ENCODE measurements around the gene DOLPP1. TPM values are rescaled to one million over a fixed set of nuclear protein-coding genes. Genes with fewer than 3 reads are reported as not detected.

The DOLPP1 gene
- total and polyA plus RNA-seq, 2 donors from 2014 or later, result 9.1 to 12.1 TPM

DNA sequence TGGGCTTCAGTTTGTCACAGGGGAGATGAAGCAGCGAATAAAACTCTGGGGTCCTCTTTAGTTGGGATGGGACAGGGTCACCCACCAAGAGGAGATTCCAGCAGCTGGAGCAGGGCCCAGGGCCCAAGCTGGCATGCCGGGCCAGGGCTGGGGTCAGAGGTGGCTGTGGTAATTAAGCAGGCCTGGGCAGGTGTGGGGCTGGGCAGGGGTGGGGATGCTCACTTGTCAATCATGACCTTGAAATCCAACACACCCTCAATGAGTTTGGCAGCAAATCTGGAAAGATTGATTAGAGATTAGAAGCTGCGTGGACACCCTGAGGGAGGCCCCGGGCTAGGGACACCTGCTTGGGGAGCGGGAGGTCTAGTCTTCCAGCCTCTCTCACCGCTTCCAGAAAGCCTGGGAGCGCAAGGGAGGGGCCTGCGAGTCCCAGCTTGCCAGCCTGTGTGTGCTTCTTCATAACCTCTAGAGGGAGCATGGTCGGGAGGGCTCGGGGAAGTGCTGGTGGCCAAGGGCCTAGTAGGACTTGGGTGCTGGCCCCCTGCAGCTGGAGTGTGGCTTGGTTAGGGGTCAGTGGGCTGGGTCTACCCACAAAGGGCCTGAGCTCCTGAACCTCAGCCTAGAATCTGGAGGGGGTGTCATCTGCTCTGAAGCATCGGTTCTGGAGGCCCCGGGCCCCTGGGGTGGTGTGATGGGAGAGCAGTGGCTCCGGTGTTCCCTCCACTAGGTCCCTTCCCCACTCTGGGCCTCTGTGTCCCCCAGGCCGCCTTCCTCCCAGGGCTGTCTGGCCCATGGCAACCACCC, 22.1 kb downstream of the DOLPP1 start:
- TF ChIP-seq, protein P1, sequence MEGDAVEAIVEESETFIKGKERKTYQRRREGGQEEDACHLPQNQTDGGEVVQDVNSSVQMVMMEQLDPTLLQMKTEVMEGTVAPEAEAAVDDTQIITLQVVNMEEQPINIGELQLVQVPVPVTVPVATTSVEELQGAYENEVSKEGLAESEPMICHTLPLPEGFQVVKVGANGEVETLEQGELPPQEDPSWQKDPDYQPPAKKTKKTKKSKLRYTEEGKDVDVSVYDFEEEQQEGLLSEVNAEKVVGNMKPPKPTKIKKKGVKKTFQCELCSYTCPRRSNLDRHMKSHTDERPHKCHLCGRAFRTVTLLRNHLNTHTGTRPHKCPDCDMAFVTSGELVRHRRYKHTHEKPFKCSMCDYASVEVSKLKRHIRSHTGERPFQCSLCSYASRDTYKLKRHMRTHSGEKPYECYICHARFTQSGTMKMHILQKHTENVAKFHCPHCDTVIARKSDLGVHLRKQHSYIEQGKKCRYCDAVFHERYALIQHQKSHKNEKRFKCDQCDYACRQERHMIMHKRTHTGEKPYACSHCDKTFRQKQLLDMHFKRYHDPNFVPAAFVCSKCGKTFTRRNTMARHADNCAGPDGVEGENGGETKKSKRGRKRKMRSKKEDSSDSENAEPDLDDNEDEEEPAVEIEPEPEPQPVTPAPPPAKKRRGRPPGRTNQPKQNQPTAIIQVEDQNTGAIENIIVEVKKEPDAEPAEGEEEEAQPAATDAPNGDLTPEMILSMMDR (IDR thresholded peaks at IDR 0.05; ENCODE audit: borderline replicate concordance, extremely low read depth, insufficient read depth), result peak; percentile 30
- intact Hi-C loops (cut with DNase I), result no loop called here
- FAIRE-seq (no peak), DNase-seq (peak in 3 of 5 donors; percentile 41 to 64 (median 55))
- H3K27ac ChIP-seq (ENCODE audit: low read depth in 2 of 2, low read length in 2 of 2), result no peak overlapping the region
- H3K36me3 ChIP-seq (ENCODE audit: control insufficient read depth in 2 of 3, insufficient read depth in 3 of 3, low read length in 3 of 3), result peaks cover 0 to 9% (median 2%) of the 10 kb centered on the region in 3 donors
- H3K9me3 ChIP-seq (ENCODE audit: control insufficient read depth in 2 of 3, insufficient read depth in 1 of 3, low read length in 3 of 3), result no peaks in the 10 kb centered on the region
- no peak overlapping the region for H3K4me3 ChIP-seq (ENCODE audit: low read length in 3 of 3)
- no peaks in the 10 kb centered on the region for H3K4me1 ChIP-seq (ENCODE audit: control insufficient read depth in 2 of 3, insufficient read depth in 2 of 3, low read depth in 1 of 3, low read length in 3 of 3)
- no peaks in the 10 kb centered on the region for H3K27me3 ChIP-seq (ENCODE audit: control insufficient read depth, insufficient read depth, low read length)
- no peak overlapping the region for H3K9ac ChIP-seq (ENCODE audit: low read length in 3 of 3)

DNA sequence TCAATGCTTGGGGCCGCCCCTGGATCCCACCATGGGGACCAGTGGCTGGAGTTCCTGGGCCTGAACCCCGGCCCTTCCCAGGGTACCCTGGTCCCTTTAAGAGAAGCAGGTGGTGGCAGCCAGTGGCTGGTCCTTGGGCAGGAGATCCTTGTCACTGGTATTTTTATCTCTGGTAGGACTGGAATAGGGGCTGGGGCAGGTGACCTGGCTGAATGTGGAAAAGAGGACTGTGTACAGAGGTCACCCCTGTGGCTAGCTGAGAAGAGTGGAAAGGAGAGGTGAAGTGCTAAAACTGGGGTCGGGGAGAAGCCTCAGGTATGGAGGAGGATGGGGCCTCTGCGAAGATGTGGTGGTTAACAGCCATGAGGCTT, 22.7 kb downstream of the DOLPP1 start:
- Histone ChIP-seq H3K4me1 (ENCODE audit: control insufficient read depth in 2 of 3, insufficient read depth in 2 of 3, low read depth in 1 of 3, low read length in 3 of 3) (peaks cover 0 to under 1% (median 0%) of the 10 kb centered on the region in 3 donors), H3K4me3 (ENCODE audit: low read length in 3 of 3) (no peak overlapping the region), H3K36me3 (ENCODE audit: control insufficient read depth in 2 of 3, insufficient read depth in 3 of 3, low read length in 3 of 3) (peaks cover 0 to 5% (median 0%) of the 10 kb centered on the region in 3 donors), H3K27ac (ENCODE audit: low read depth in 2 of 2, low read length in 2 of 2) (no peak overlapping the region), H3K9me3 (ENCODE audit: control insufficient read depth in 2 of 3, insufficient read depth in 1 of 3, low read length in 3 of 3) (no peaks in the 10 kb centered on the region), H3K27me3 (ENCODE audit: control insufficient read depth, insufficient read depth, low read length) (no peaks in the 10 kb centered on the region), H3K9ac (ENCODE audit: low read length in 3 of 3) (no peak overlapping the region)
- DNase-seq (no peak), FAIRE-seq (no peak)
- intact Hi-C loops (cut with DNase I), result no loop called here
- TF ChIP-seq, protein P1 (IDR thresholded peaks at IDR 0.05; ENCODE audit: borderline replicate concordance, extremely low read depth, insufficient read depth), result no peak

GRCh38 chr9:129104051-129104450, 23.1 kb downstream of the DOLPP1 start:
- TF ChIP-seq, protein P1 (IDR thresholded peaks at IDR 0.05; ENCODE audit: borderline replicate concordance, extremely low read depth, insufficient read depth), result no peak

More at GRCh38 chr9:129104051-129104450, 23.1 kb downstream of the DOLPP1 start:
- Histone ChIP-seq H3K9me3 (ENCODE audit: control insufficient read depth in 2 of 3, insufficient read depth in 1 of 3, low read length in 3 of 3) (no peaks in the 10 kb centered on the region), H3K36me3 (ENCODE audit: control insufficient read depth in 2 of 3, insufficient read depth in 3 of 3, low read length in 3 of 3) (peaks cover 0 to 5% (median 0%) of the 10 kb centered on the region in 3 donors), H3K4me1 (ENCODE audit: control insufficient read depth in 2 of 3, insufficient read depth in 2 of 3, low read depth in 1 of 3, low read length in 3 of 3) (peaks cover 0 to 5% (median 0%) of the 10 kb centered on the region in 3 donors), H3K9ac (ENCODE audit: low read length in 3 of 3) (no peak overlapping the region), H3K27ac (ENCODE audit: low read depth in 2 of 2, low read length in 2 of 2) (no peak overlapping the region), H3K4me3 (ENCODE audit: low read length in 3 of 3) (no peak overlapping the region), H3K27me3 (ENCODE audit: control insufficient read depth, insufficient read depth, low read length) (no peaks in the 10 kb centered on the region)
- FAIRE-seq (no peak), DNase-seq (no peak)
- intact Hi-C loops (cut with DNase I), result no loop called here

Data from kidney (tissue), 14 donors.